ENCODE results near the gene ZFP36L2. TPM values are rescaled to one million over a fixed set of nuclear protein-coding genes. Genes with fewer than 3 reads are reported as not detected.

The ZFP36L2 gene
- total and polyA plus RNA-seq, 9 donors = 115 to 369 (median 232) TPM

DNA sequence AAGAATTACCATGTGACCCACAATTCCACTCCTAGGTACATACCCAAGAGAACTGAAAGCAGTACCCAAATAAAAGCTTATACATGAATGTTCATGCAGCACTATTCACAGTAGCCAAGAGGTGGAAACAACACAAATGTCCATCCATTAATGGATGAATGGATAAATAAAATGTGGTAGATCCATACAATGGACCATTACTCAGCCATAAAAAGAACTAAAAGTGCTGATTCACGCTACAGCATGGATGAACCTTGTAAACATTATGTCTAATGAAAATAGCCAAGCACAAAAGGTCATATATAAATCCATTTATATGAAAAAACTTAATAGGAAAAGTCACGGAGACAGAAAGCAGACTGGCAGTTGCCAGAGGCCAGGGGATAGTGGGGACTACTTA, 23.6 kb upstream of the ZFP36L2 start:
- H3K9me3 ChIP-seq = no peaks in the 10 kb centered on the region
- no peak for DNase-seq
- intact Hi-C loops (cut with DNase I) = no loop called here
- H3K27ac ChIP-seq = no peak overlapping the region
- WGBS, 3 donors = 93 to 99% (median 98%) methylated on average over 2 of the region's 2 CpGs
- no peaks in the 10 kb centered on the region for H3K36me3 ChIP-seq
- peaks cover 10% of the 10 kb centered on the region for H3K4me1 ChIP-seq (ENCODE audit: insufficient read depth)
- TF ChIP-seq, protein P1, sequence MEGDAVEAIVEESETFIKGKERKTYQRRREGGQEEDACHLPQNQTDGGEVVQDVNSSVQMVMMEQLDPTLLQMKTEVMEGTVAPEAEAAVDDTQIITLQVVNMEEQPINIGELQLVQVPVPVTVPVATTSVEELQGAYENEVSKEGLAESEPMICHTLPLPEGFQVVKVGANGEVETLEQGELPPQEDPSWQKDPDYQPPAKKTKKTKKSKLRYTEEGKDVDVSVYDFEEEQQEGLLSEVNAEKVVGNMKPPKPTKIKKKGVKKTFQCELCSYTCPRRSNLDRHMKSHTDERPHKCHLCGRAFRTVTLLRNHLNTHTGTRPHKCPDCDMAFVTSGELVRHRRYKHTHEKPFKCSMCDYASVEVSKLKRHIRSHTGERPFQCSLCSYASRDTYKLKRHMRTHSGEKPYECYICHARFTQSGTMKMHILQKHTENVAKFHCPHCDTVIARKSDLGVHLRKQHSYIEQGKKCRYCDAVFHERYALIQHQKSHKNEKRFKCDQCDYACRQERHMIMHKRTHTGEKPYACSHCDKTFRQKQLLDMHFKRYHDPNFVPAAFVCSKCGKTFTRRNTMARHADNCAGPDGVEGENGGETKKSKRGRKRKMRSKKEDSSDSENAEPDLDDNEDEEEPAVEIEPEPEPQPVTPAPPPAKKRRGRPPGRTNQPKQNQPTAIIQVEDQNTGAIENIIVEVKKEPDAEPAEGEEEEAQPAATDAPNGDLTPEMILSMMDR (IDR thresholded peaks at IDR 0.05) = no peak
- no peak for TF ChIP-seq POLR2A (IDR thresholded peaks at IDR 0.05)
- no peak for TF ChIP-seq EP300 (IDR thresholded peaks at IDR 0.05)
- H3K4me3 ChIP-seq = no peak overlapping the region
- no peaks in the 10 kb centered on the region for H3K27me3 ChIP-seq

GRCh38 chr2:43248621-43249020, 22.2 kb upstream of the ZFP36L2 start:
- Histone ChIP-seq H3K27ac (no peak overlapping the region), H3K4me1 (ENCODE audit: insufficient read depth) (peaks cover 10% of the 10 kb centered on the region), H3K9me3 (no peaks in the 10 kb centered on the region), H3K27me3 (no peaks in the 10 kb centered on the region), H3K36me3 (no peaks in the 10 kb centered on the region), H3K4me3 (no peak overlapping the region)
- TF ChIP-seq POLR2A (IDR thresholded peaks at IDR 0.05) (no peak), EP300 (IDR thresholded peaks at IDR 0.05) (no peak)
- TF ChIP-seq, protein P1 (IDR thresholded peaks at IDR 0.05) = no peak
- intact Hi-C loops (cut with DNase I) = loop anchor here in 1 of 4 donors (10.0 kb wide), 1 partner anchor 456 kb away; no protein-coding TSS in a partner anchor
- 94 to 96% (median 94%) methylated on average over 7 of the region's 7 CpGs for WGBS, 3 donors
- DNase-seq = no peak

DNA sequence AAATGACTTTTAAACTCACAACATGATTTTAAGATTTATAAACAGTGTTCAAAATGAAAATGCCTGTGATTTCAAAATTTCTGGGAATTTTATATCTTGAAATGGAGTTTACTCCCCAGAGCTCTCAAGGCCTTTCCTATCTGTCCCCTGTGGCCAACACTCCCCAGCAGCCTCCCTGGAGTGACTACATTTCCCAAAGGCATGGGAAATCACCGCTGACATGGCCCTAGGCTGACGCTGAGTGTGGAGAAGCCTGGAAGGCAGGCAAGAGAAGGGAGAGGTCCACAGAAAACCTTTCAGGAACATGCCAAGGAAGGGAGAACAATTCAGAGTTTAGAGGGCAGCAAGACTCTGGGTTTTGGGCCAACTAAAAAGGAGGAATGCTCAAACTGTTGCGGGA, 20.2 kb upstream of the ZFP36L2 start:
- Histone ChIP-seq H3K9me3 (no peaks in the 10 kb centered on the region), H3K27me3 (no peaks in the 10 kb centered on the region), H3K27ac (no peak overlapping the region), H3K4me3 (no peak overlapping the region), H3K36me3 (no peaks in the 10 kb centered on the region), H3K4me1 (ENCODE audit: insufficient read depth) (peaks cover 10% of the 10 kb centered on the region)
- 52 to 65% (median 57%) methylated on average over 3 of the region's 3 CpGs for WGBS, 3 donors
- TF ChIP-seq EP300 (IDR thresholded peaks at IDR 0.05) = no peak
- TF ChIP-seq, protein P1 (IDR thresholded peaks at IDR 0.05) = no peak
- no peak for TF ChIP-seq POLR2A (IDR thresholded peaks at IDR 0.05)
- intact Hi-C loops (cut with DNase I) = loop anchor here in 1 of 4 donors (10.0 kb wide), 1 partner anchor 458 kb away; no protein-coding TSS in a partner anchor
- DNase-seq = peak in 1 of 5 donors; percentile 19

DNA sequence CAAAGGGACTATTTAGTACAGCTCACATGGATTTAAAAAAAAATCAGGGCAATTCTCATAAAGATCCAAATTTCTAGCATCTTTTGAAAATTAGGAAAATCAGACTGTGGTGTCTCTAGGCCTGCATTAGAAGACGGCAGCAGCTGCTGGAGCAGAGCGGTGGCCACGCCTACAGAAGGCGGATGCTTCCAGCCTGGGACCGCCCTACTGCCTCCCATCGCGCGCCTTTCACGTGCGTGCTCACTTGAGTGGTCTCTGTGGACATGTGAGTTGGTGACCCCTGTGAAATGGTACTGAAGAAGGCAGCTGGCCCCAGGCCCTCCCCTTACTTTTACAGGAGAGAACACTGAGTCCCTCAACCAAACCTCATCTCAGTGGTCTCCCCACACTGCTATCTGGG, 15.2 kb upstream of the ZFP36L2 start:
- 89 to 93% (median 91%) methylated on average over 10 of the region's 10 CpGs for WGBS, 3 donors
- Histone ChIP-seq H3K27me3 (no peaks in the 10 kb centered on the region), H3K4me3 (no peak overlapping the region), H3K36me3 (no peaks in the 10 kb centered on the region), H3K27ac (no peak overlapping the region), H3K4me1 (ENCODE audit: insufficient read depth) (peaks cover 5% of the 10 kb centered on the region), H3K9me3 (no peaks in the 10 kb centered on the region)
- intact Hi-C loops (cut with DNase I) = loop anchor here in 1 of 4 donors (10.0 kb wide), 1 partner anchor 463 kb away; no protein-coding TSS in a partner anchor
- peak in 1 of 5 donors; percentile 22 for DNase-seq
- no peak for TF ChIP-seq POLR2A (IDR thresholded peaks at IDR 0.05)
- TF ChIP-seq, protein P1 (IDR thresholded peaks at IDR 0.05) = no peak
- TF ChIP-seq EP300 (IDR thresholded peaks at IDR 0.05) = no peak
